DOHH2 (cell line): ENCODE data around the gene MAN1B1.

Source experiments
- H3F3A ChIP-seq: fragments of 200-600 bp; sonication (generic), shearing (Covaris generic); 2 replicates; pipeline ENCODE4 v1.6.0; 2016; ENCODE audit warnings: antibody characterized with exemption, mild to moderate bottlenecking; ENCODE audit not compliant: control insufficient read depth, insufficient read depth
- H3K27ac ChIP-seq: fragments of 200-600 bp; sonication (generic); 2 replicates; pipeline ENCODE4 v1.5.1; 2014; ENCODE audit warnings: low read depth, mild to moderate bottlenecking, low read length, moderate library complexity
- H3K27me3 ChIP-seq: fragments of 200-600 bp; sonication (generic); 2 replicates; pipeline ENCODE4 v1.6.1; 2014; ENCODE audit warnings: mild to moderate bottlenecking, low read length, mixed read lengths; ENCODE audit not compliant: control insufficient read depth
- H3K36me3 ChIP-seq: fragments of 200-600 bp; sonication (generic); 2 replicates; pipeline ENCODE4 v1.6.1; 2014; ENCODE audit warnings: mild to moderate bottlenecking, low read length, moderate library complexity, mixed read lengths; ENCODE audit not compliant: control insufficient read depth
- H3K4me1 ChIP-seq: fragments of 200-600 bp; sonication (generic); 2 replicates; pipeline ENCODE4 v1.6.1; 2014; ENCODE audit warnings: mild to moderate bottlenecking, low read length, mixed read lengths; ENCODE audit not compliant: control insufficient read depth
- H3K4me2 ChIP-seq: fragments of 200-600 bp; sonication (generic); 2 replicates; pipeline ENCODE4 v1.6.0; 2014; ENCODE audit warnings: mild to moderate bottlenecking, low read length, moderate library complexity
- H3K4me3 ChIP-seq: fragments of 200-600 bp; sonication (generic); 2 replicates; pipeline ENCODE4 v1.5.1; 2014; ENCODE audit warnings: mild to moderate bottlenecking, low read length, mixed read lengths
- H3K79me2 ChIP-seq: fragments of 200-600 bp; sonication (generic); 2 replicates; pipeline ENCODE4 v1.6.1; 2014; ENCODE audit warnings: mild to moderate bottlenecking, low read length, mixed read lengths; ENCODE audit not compliant: control insufficient read depth
- H3K9me2 ChIP-seq: fragments of 200-600 bp; sonication (generic); replicated peaks from 2 replicates; pipeline ENCODE4 v1.6.1; 2014; ENCODE audit warnings: mild to moderate bottlenecking, low read length, mixed read lengths; ENCODE audit not compliant: control insufficient read depth
- H3K9me3 ChIP-seq: fragments of 200-600 bp; sonication (generic); 2 replicates; pipeline ENCODE4 v1.6.1; 2014; ENCODE audit warnings: antibody characterized with exemption, low read length, mixed read lengths; ENCODE audit not compliant: control insufficient read depth, insufficient read depth
- H4K20me1 ChIP-seq: fragments of 200-600 bp; sonication (generic); 2 replicates; pipeline ENCODE4 v1.6.0; 2014; ENCODE audit warnings: low read depth, mild to moderate bottlenecking, antibody characterized with exemption, low read length, moderate library complexity; ENCODE audit not compliant: control insufficient read depth, insufficient read depth
- CTCF ChIP-seq: fragments of 200-600 bp; sonication (generic); IDR thresholded peaks from one replicate; pipeline ENCODE4 v1.5.1; 2014; ENCODE audit warnings: antibody characterized with exemption, mild to moderate bottlenecking, low read depth, low read length; ENCODE audit not compliant: poor library complexity, severe bottlenecking
- EZH2phosphoT487 ChIP-seq: fragments of 200-600 bp; sonication (generic); IDR thresholded peaks from 2 replicates; pipeline ENCODE4 v1.6.1; 2017; ENCODE audit warnings: borderline replicate concordance, mild to moderate bottlenecking, antibody characterized with exemption, low read length, moderate library complexity, mixed read lengths

MAN1B1 gene

GRCh38 chr9:137067860-137068538, 18.8 kb upstream of the MAN1B1 start:
- peaks cover 2% of the 10 kb centered on the region; the same call in 1 of the 2 replicates for H3F3A ChIP-seq
- H3K36me3 ChIP-seq, result peaks cover 31% of the 10 kb centered on the region
- H3K4me2 ChIP-seq, result peak overlapping the region; percentile 79
- H3K79me2 ChIP-seq, result peaks cover 42% of the 10 kb centered on the region
- peak overlapping the region; percentile 31; the same call in 1 of the 2 replicates for H3K27ac ChIP-seq
- peaks cover 33% of the 10 kb centered on the region for H3K4me1 ChIP-seq
- H3K9me2 ChIP-seq, result no peaks in the 10 kb centered on the region
- H3K27me3 ChIP-seq, result no peaks in the 10 kb centered on the region
- peak; percentile 78 for TF ChIP-seq CTCF
- no peak for TF ChIP-seq EZH2phosphoT487
- no peaks in the 10 kb centered on the region for H3K9me3 ChIP-seq
- H3K4me3 ChIP-seq, result peak overlapping the region; percentile 95
- peaks cover 13% of the 10 kb centered on the region for H4K20me1 ChIP-seq

- Histone ChIP-seq H4K20me1 (peaks cover 13% of the 10 kb centered on the region), H3K9me2 (no peaks in the 10 kb centered on the region), H3K36me3 (peaks cover 26% of the 10 kb centered on the region), H3K9me3 (no peaks in the 10 kb centered on the region), H3K27me3 (no peaks in the 10 kb centered on the region), H3K4me3 (peak overlapping the region; percentile 95), H3K4me1 (peaks cover 33% of the 10 kb centered on the region), H3K27ac (peak overlapping the region; percentile 1; the same call in 1 of the 2 replicates), H3K79me2 (peaks cover 42% of the 10 kb centered on the region), H3K4me2 (peak overlapping the region; percentile 79), H3F3A (peaks cover 2% of the 10 kb centered on the region; the same call in 1 of the 2 replicates)
- no peak for TF ChIP-seq CTCF
- TF ChIP-seq EZH2phosphoT487, result no peak
These were observed 18.0 kb upstream of the MAN1B1 start for GRCh38 chr9:137068539-137069507.

- Histone ChIP-seq H3K27me3 (no peaks in the 10 kb centered on the region), H3K9me3 (no peaks in the 10 kb centered on the region), H3K4me1 (peaks cover 36% of the 10 kb centered on the region), H3K4me3 (peak overlapping the region; percentile 95), H3K9me2 (no peaks in the 10 kb centered on the region), H3K79me2 (peaks cover 42% of the 10 kb centered on the region), H4K20me1 (peaks cover 13% of the 10 kb centered on the region), H3K27ac (peak overlapping the region; percentile 1; the same call in 1 of the 2 replicates), H3F3A (peaks cover 2% of the 10 kb centered on the region; the same call in 1 of the 2 replicates), H3K4me2 (peak overlapping the region; percentile 79), H3K36me3 (peaks cover 18% of the 10 kb centered on the region)
- TF ChIP-seq CTCF, result no peak
These were observed 17.2 kb upstream of the MAN1B1 start for GRCh38 chr9:137069508-137070091.
